Measurements from ENCODE around the gene MARCHF11.

Gene MARCHF11

GRCh38 chr5:16135506-16135905 lies 44.1 kb downstream of the MARCHF11 start:
- Histone ChIP-seq H3K79me2 (ENCODE audit: low read length) (no peaks in the 10 kb centered on the region), H3F3A (ENCODE audit: insufficient read depth, low read length) (no peaks in the 10 kb centered on the region), H3K9me2 (replicated peaks; ENCODE audit: insufficient read depth, low read length) (no peaks in the 10 kb centered on the region), H3K4me1 (ENCODE audit: low read length) (no peaks in the 10 kb centered on the region), H2AFZ (ENCODE audit: low read length) (no peak overlapping the region), H3K9me3 (replicated peaks; ENCODE audit: insufficient read depth, low read length) (no peaks in the 10 kb centered on the region), H3K27me3 (replicated peaks; ENCODE audit: insufficient read depth, low read length) (no peaks in the 10 kb centered on the region), H3K27ac (ENCODE audit: low read length) (no peak overlapping the region), H4K20me1 (ENCODE audit: insufficient read depth, low read length) (no peaks in the 10 kb centered on the region), H3K4me2 (ENCODE audit: low read depth, low read length) (no peak overlapping the region), H3K4me3 (ENCODE audit: low read length) (no peak overlapping the region), H3K9ac (ENCODE audit: low read length) (no peak overlapping the region), H3K36me3 (replicated peaks; ENCODE audit: insufficient read depth, low read length) (no peaks in the 10 kb centered on the region)
- DNase-seq = no peak
- TF ChIP-seq EZH2 (optimal IDR thresholded peaks at IDR 0.05; ENCODE audit: low read depth, low read length) (no peak), EZH2phosphoT487 (IDR thresholded peaks at IDR 0.05; ENCODE audit: low read length) (no peak), CTCF (IDR thresholded peaks at IDR 0.05; ENCODE audit: low read length) (no peak)

GRCh38 chr5:16135003-16135402 lies 44.6 kb downstream of the MARCHF11 start:
- Histone ChIP-seq H3K9me3 (replicated peaks; ENCODE audit: insufficient read depth, low read length) (no peaks in the 10 kb centered on the region), H3K4me1 (ENCODE audit: low read length) (no peaks in the 10 kb centered on the region), H3K9ac (ENCODE audit: low read length) (no peak overlapping the region), H3K79me2 (ENCODE audit: low read length) (no peaks in the 10 kb centered on the region), H3K36me3 (replicated peaks; ENCODE audit: insufficient read depth, low read length) (no peaks in the 10 kb centered on the region), H3K4me2 (ENCODE audit: low read depth, low read length) (no peak overlapping the region), H3K27ac (ENCODE audit: low read length) (no peak overlapping the region), H3K27me3 (replicated peaks; ENCODE audit: insufficient read depth, low read length) (no peaks in the 10 kb centered on the region), H4K20me1 (ENCODE audit: insufficient read depth, low read length) (no peaks in the 10 kb centered on the region), H3K4me3 (ENCODE audit: low read length) (no peak overlapping the region), H3F3A (ENCODE audit: insufficient read depth, low read length) (no peaks in the 10 kb centered on the region), H2AFZ (ENCODE audit: low read length) (no peak overlapping the region), H3K9me2 (replicated peaks; ENCODE audit: insufficient read depth, low read length) (no peaks in the 10 kb centered on the region)
- TF ChIP-seq EZH2 (optimal IDR thresholded peaks at IDR 0.05; ENCODE audit: low read depth, low read length) = no peak
- TF ChIP-seq CTCF (IDR thresholded peaks at IDR 0.05; ENCODE audit: low read length) = no peak
- TF ChIP-seq EZH2phosphoT487 (IDR thresholded peaks at IDR 0.05; ENCODE audit: low read length) = no peak
- no peak for DNase-seq

GRCh38 chr5:16134204-16134603 lies 45.4 kb downstream of the MARCHF11 start:
- Histone ChIP-seq H3F3A (ENCODE audit: insufficient read depth, low read length) (no peaks in the 10 kb centered on the region), H3K4me1 (ENCODE audit: low read length) (no peaks in the 10 kb centered on the region), H3K4me2 (ENCODE audit: low read depth, low read length) (no peak overlapping the region), H3K27ac (ENCODE audit: low read length) (no peak overlapping the region), H3K79me2 (ENCODE audit: low read length) (no peaks in the 10 kb centered on the region), H3K36me3 (replicated peaks; ENCODE audit: insufficient read depth, low read length) (no peaks in the 10 kb centered on the region), H3K9me3 (replicated peaks; ENCODE audit: insufficient read depth, low read length) (no peaks in the 10 kb centered on the region), H3K9ac (ENCODE audit: low read length) (no peak overlapping the region), H3K27me3 (replicated peaks; ENCODE audit: insufficient read depth, low read length) (no peaks in the 10 kb centered on the region), H3K9me2 (replicated peaks; ENCODE audit: insufficient read depth, low read length) (no peaks in the 10 kb centered on the region), H4K20me1 (ENCODE audit: insufficient read depth, low read length) (no peaks in the 10 kb centered on the region), H2AFZ (ENCODE audit: low read length) (no peak overlapping the region), H3K4me3 (ENCODE audit: low read length) (no peak overlapping the region)
- DNase-seq = no peak
- TF ChIP-seq CTCF (IDR thresholded peaks at IDR 0.05; ENCODE audit: low read length) (no peak), EZH2phosphoT487 (IDR thresholded peaks at IDR 0.05; ENCODE audit: low read length) (no peak), EZH2 (optimal IDR thresholded peaks at IDR 0.05; ENCODE audit: low read depth, low read length) (no peak)

Data from MM.1S (cell line).